ENCODE data around the gene GABRR3. TPM values are rescaled to one million over a fixed set of nuclear protein-coding genes. Genes with fewer than 3 reads are reported as not detected.

GABRR3 gene
- polyA plus RNA-seq, 1 donor, result 0.03 TPM

DNA sequence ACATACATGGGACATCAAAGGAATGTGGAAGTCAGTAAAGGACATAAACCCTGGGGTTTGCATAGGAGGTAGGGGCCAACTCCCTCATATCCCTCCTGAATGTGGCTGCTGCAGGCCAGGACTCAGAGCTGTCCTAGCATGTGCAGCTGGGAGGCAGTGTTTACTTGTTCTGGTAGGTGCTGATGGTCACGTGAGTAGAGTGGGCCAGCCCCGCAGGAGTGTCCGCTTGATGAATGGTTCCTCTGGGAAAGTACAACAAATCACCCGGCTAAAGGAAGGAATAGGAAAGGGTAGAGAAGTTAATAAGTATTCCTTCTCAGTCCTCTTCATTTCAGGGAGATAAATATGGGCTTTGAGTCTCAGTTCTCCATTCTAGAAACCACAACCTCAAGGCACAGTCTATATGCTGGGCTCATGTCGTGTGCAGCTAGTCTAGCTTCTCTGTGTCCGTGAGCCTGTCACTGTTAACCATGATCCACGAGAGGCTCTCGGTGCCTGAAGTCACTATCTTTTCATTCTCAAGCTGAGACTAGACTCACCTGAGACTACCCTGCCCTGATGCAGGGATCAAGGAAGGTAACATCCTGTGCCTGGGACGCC is 80.8 kb downstream of the GABRR3 start:
- DNase-seq, result no peak

DNA sequence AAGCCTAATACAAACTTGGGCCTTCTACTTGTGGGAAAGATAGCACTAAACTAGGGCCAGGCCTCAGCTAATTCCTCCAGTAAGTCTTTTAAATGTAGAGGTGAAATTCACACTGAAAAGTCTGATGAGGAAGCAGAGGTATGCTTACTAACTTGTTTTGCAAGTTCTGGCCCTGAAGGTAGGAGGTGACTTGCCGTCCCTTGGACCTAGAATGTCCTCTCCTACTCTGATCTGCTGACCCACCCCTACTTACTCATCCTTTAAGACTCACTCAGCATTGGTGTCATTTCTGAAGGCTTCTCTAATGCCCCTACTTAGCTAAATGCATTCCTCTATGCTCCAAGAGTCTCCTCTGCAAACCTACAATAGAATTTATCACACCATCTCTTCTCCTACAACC is 82.2 kb downstream of the GABRR3 start:
- no peak for DNase-seq

DNA sequence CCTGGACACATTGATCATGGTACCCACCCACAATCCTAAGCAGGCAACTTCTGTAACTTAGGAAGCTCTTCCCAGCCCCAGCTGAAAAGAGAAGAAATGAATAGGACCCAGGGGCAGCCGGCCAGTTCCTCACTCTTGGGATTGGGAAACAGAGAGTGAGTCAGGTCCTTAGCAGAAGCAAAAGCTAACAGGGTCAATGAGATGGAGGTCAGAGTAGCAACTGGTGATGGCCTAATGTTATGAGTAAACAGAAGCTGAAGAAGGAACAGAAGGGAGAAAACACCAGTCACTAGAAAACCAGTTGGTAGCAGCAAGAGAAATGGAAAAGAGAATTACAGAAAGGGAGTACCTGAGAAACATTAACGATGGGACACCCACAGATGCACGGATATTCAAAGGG is 82.8 kb downstream of the GABRR3 start:
- DNase-seq, result no peak

DNA sequence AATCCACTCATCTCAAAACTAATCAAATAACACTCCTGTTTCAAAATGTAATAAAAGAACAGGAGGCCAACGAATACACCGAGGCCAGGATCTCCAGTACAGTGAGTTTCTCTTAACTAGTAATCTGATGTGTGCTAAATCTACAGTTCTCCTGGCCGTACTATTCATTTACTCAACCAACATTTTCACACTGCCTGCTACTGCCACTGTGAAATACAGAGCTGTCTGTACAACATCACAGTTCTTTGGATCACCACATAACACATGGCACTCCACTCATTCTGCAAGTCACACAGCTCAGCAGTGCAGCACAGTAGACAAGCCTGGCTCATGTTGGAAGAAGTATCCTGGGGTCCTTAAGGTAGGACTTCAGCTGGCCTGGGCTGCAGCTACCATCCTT is 84.8 kb downstream of the GABRR3 start:
- DNase-seq, result no peak

DNA sequence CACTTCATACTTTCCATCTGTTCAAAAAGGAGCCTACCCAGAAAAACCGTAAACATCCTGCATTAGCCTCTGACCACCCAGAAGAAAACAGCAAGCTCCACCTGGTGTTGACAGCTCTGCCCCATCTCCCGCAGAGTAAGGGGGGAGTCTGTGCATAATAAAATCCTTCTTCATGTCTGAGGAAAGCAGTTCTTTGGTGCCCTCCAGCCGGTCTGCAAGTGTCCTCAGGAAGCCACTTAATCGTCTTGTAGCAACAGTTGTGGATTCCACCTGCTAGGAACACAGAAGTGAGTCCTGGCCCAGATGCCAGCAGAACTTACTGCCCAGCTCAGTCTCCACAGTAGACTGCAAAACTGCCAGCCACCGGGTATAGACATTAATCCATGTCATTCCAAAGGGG is 85.4 kb downstream of the GABRR3 start:
- DNase-seq, result no peak

DNA sequence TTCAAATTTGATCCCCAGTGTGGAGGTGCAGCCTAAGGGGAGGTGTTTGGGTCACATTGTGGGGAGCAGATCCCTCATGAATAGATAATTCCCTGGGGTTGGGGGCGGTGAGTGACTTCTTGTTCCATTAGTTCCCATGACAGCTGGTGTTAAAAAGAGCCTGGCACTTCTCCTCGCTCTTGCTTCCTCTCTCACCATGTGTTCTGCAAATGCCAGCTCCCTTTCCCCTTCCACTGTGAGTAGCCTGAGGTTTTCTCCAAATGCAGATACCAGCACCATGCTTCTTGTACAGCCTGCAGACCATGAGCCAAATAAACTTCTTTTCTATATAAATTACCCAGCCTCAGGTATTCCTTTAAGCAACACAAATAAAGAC is 86.0 kb downstream of the GABRR3 start:
- DNase-seq, result no peak

DNA sequence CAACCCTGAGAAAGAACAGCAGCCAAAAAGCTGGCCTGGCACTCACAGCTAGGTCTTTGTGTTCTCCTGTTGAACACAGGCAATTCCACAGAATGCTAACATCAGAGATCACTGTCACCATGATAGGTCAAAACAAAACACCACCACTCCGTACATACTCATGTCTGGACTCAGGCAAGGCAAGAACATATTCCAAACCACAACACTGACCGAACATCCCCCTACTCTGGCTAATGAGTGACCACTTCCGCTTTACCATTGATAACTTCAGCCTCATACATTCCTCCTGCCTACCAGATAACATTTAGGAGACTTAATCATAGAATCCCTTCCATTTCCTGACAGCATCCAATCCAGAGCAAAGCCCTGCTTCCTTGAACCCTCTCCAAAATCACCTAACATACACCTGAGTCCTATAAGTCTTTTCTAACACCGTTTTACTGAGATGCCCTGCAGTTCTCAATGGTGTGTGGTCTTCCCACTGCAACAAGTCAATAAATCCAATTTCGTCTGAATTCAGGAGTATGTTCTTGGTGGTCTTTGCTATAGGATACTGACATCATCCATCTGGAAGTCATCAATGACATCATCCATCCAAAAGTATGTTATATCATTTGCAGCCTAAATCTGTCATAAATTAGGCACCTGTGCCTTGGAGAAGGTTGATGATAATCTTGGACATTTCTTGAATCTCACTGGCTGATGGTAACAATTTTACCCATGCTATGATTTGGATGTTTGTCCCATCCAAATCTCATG is 86.6 kb downstream of the GABRR3 start:
- no peak for DNase-seq

DNA sequence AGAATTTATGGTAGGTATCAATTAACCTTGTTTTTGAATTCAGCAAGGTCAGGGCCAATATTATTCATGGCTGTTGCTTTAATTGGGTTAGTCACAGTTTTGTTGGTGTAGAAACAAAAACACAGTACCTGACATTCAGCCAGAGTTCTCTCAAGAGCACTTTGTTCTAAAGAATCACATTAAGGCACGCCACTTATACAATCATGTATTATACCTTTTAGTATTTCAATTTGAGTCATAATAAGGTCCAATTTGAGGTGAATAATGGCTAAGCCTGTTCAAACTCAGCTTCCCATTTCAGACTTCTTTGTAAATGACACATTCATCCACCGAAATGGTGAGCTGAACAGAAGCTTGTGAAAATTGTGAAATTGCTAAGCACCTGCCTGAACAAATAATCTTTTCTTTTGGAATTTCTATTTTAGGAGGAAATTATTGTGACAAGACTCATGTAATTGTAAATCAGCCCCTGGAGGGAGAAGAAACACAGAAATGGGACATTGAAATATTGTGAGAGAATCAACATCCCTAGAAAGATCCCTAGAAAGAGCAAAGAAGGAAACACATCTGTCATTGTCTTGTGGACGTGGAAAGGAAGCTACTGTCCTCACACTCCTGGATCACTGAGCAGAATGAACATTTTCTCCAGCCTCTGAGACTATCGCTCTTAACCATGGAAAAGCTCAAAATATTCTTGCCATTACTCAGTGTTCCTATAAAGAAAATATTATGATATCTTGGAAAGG is 92.1 kb downstream of the GABRR3 start:
- DNase-seq, result peak; percentile 7

DNA sequence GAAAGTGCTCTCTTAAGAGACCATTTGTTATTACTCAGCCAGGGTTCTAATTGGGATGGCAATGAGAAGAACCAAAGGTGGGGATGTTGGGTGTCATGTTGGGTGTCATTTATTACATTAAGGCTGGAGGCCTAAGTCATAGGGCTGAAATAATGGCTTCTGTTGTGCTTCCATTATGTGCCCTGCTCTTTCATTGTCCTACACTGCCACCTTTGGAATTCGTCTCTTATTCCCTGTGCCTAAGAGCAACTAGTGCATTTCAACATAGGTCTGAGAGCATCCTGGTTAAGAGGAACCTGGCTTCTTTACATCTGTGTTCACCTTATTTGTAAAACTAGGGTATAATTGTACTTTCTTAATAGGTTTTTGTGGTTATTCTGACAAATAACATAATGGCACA is 95.1 kb downstream of the GABRR3 start:
- no peak for DNase-seq

DNA sequence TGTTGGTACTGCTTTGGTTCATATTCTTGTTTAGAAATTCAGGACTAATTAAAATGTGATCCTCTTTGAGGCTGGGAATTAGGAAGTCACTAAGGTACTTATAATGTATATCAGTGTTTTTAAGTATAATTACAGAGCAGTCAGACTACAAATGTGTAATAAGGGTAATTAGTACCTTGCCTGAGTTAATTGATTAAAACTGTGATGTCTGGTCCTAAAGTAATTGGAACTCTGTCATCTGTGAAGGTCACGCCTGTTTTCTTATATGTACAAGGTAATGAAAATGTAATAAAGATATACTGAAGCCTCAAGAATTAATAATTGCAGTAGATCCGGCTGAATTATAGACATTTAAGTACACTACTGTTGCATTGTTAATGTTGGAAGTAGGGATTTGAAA is 95.7 kb downstream of the GABRR3 start:
- no peak for DNase-seq

DNA sequence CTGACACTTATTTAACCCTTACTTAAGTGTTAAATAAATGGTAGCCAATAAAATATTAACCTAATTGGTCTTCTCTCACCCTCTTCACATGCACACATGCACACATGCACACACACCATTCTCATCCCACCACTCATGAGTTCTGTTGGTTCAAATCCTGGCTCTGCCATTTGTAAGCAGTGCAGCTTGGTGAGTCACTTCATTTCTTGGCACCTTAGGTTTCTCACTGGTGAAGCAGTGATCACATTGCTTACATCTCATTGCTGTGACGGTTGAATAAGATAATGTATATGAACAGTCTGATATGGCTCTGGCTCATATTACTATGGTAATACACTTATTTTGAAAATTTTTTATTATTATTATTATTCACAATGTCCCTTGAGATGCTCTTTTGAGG is 96.7 kb downstream of the GABRR3 start:
- no peak for DNase-seq

DNA sequence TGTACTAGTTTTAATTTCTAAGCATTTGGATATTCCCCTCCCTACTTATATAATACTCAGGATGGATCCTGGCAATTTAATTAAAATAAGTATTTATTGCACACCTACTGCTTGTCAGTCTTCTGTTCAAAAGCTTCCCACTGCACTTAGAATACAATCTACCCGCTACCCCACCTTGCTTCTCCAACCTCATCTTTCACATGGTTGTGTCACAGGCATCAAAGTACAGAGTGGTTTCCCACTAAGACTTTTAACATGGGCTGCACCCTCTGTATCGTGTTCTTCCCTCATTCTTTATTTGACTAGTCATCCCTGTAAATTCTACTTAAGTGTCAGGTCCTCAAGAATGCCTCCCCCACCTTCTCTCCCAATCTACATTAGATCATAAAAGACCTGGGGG is 97.9 kb downstream of the GABRR3 start:
- no peak for DNase-seq

DNA sequence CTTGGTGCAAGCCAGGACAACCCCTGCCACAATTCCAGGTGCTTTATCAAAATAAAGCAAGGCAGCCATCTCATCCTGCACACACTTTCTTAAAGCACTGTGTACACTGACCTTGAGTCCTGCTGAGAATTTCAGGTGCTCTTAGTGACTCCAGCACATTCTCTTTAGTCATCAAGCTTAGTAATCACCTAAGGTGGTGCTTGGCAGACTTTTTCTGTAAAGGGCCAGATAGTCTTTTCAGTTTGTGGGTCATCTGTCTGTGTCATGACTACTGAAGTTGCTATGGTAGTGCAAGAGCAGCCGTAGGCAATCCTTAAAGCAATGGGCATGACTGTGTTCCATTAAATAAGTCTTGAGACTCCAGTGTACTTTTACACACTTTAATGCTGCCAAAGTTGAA is 99.3 kb downstream of the GABRR3 start:
- no peak for DNase-seq

Other genes starting within 250 kb of the GABRR3 start
- 27.3 TPM for gene CRYBG3, start 213.3 kb downstream of the GABRR3 start, polyA plus RNA-seq (ENCODE audit: insufficient read length)
- gene RIOX2, start 62.9 kb downstream of the GABRR3 start, polyA plus RNA-seq (ENCODE audit: insufficient read length), result 39.6 TPM
- not detected for gene OR5AC2, start 51.9 kb upstream of the GABRR3 start, polyA plus RNA-seq (ENCODE audit: insufficient read length)
- 0.05 TPM for gene OR5H1, start 95.4 kb upstream of the GABRR3 start, polyA plus RNA-seq (ENCODE audit: insufficient read length)
- 0.02 TPM for gene OR5H14, start 112.2 kb upstream of the GABRR3 start, polyA plus RNA-seq (ENCODE audit: insufficient read length)
- gene OR5H15, start 131.4 kb upstream of the GABRR3 start, polyA plus RNA-seq (ENCODE audit: insufficient read length), result not detected
- gene OR5H6, start 228.9 kb upstream of the GABRR3 start, polyA plus RNA-seq (ENCODE audit: insufficient read length), result not detected
- gene OR5H2, start 247.2 kb upstream of the GABRR3 start, polyA plus RNA-seq (ENCODE audit: insufficient read length), result not detected